WTC11 (cell line): ENCODE data around the gene UBL5. TPM values are rescaled to one million over a fixed set of nuclear protein-coding genes. Genes with fewer than 3 reads are reported as not detected.

ENCODE experiments used
- ATAC-seq: fragments of 200-7000 bp; cut with Tn5 transposase; 2 replicates; pipeline ENCODE4 v1.10.0; 2021; ENCODE audit warnings: mild to moderate bottlenecking, moderate library complexity
- CTCF ChIA-PET: fragments of 300-600 bp; sonication (Branson Sonifier 250); formaldehyde crosslinking; loops from one replicate; lab custom pipeline; 2021; ENCODE audit warnings: antibody characterized with exemption; lab: Charles Lee
- POLR2A ChIA-PET: fragments of 350-600 bp; sonication (Branson Sonifier 250); formaldehyde crosslinking; loops from one replicate; lab custom pipeline; 2021; ENCODE audit warnings: antibody characterized with exemption; lab: Charles Lee
- DNase-seq: peaks from one replicate; pipeline ENCODE4 v3.0.0; 2021; ENCODE audit warnings: low spot score
- H3K27ac Mint-ChIP-seq: 2 replicates; pipeline ENCODE4 v1.8.0; 2021; ENCODE audit warnings: mixed read lengths
- H3K27me3 Mint-ChIP-seq: 2 replicates; pipeline ENCODE4 v1.8.0; 2021; ENCODE audit warnings: low read depth, mild to moderate bottlenecking, moderate library complexity, mixed read lengths
- H3K36me3 Mint-ChIP-seq: 2 replicates; pipeline ENCODE4 v1.8.0; 2021; ENCODE audit warnings: mixed read lengths
- H3K4me1 Mint-ChIP-seq: 2 replicates; pipeline ENCODE4 v1.8.0; 2022; ENCODE audit warnings: mixed read lengths
- H3K4me3 Mint-ChIP-seq: 2 replicates; pipeline ENCODE4 v1.8.0; 2021; ENCODE audit warnings: mild to moderate bottlenecking, moderate library complexity, mixed read lengths
- H3K9me3 Mint-ChIP-seq: 2 replicates; pipeline ENCODE4 v1.8.0; 2021; ENCODE audit warnings: mixed read lengths
- ATF1 ChIP-seq: sonication (generic); formaldehyde crosslinking; IDR thresholded peaks from 2 replicates; pipeline ENCODE4 v1.8.1; 2023; ENCODE audit warnings: mild to moderate bottlenecking, moderate library complexity, missing genetic modification reagents
- CBFB ChIP-seq: sonication (generic); formaldehyde crosslinking; IDR thresholded peaks from 2 replicates; pipeline ENCODE4 v1.8.1; 2022; ENCODE audit warnings: mild to moderate bottlenecking, low read depth, missing genetic modification reagents
- CDX4 ChIP-seq: fragments of 250-450 bp; sonication (Bioruptor Pico); IDR thresholded peaks from 2 replicates; pipeline ENCODE4 v1.9.0; 2021; ENCODE audit warnings: moderate library complexity, mild to moderate bottlenecking, inconsistent platforms, borderline replicate concordance
- FOXJ3 ChIP-seq: sonication (generic); formaldehyde crosslinking; IDR thresholded peaks from 2 replicates; pipeline ENCODE4 v1.9.0; 2021; ENCODE audit warnings: missing genetic modification reagents, mild to moderate bottlenecking, borderline replicate concordance
- FOXP4 ChIP-seq: sonication (generic); formaldehyde crosslinking; IDR thresholded peaks from 2 replicates; pipeline ENCODE4 v1.8.0; 2022; ENCODE audit warnings: mild to moderate bottlenecking, missing genetic modification reagents
- GRHL2 ChIP-seq: fragments of 250-450 bp; sonication (Bioruptor Pico); IDR thresholded peaks from 2 replicates; pipeline ENCODE4 v1.8.0; 2022; ENCODE audit warnings: mild to moderate bottlenecking, moderate library complexity; ENCODE audit not compliant: insufficient replicate concordance, severe bottlenecking
- HMGA2 ChIP-seq: fragments of 250-450 bp; sonication (Bioruptor Pico); IDR thresholded peaks from 2 replicates; pipeline ENCODE4 v1.4.0; 2021; ENCODE audit warnings: mild to moderate bottlenecking, moderate library complexity
- IRF2 ChIP-seq: sonication (generic); formaldehyde crosslinking; IDR thresholded peaks from 2 replicates; pipeline ENCODE4 v1.8.0; 2022; ENCODE audit warnings: low read depth, missing genetic modification reagents, borderline replicate concordance
- JUN ChIP-seq: sonication (generic); formaldehyde crosslinking; IDR thresholded peaks from 2 replicates; pipeline ENCODE4 v1.8.0; 2023; ENCODE audit warnings: mild to moderate bottlenecking, missing genetic modification reagents
- MAX ChIP-seq: sonication (generic); formaldehyde crosslinking; IDR thresholded peaks from 2 replicates; pipeline ENCODE4 v1.8.0; 2022; ENCODE audit warnings: mild to moderate bottlenecking, missing genetic modification reagents
- RELA ChIP-seq: sonication (generic); formaldehyde crosslinking; IDR thresholded peaks from 2 replicates; pipeline ENCODE4 v1.8.1; 2022; ENCODE audit warnings: missing genetic modification reagents, mild to moderate bottlenecking, borderline replicate concordance
- SMAD4 ChIP-seq: sonication (generic); formaldehyde crosslinking; IDR thresholded peaks from 2 replicates; pipeline ENCODE4 v1.8.0; 2022; ENCODE audit warnings: mild to moderate bottlenecking, missing genetic modification reagents
- STAT6 ChIP-seq: sonication (generic); formaldehyde crosslinking; conservative IDR thresholded peaks from 2 replicates; pipeline ENCODE4 v1.8.1; 2023; ENCODE audit warnings: mild to moderate bottlenecking, low read depth, missing genetic modification reagents, moderate library complexity
- TCF7 ChIP-seq: sonication (generic); formaldehyde crosslinking; IDR thresholded peaks from 2 replicates; pipeline ENCODE4 v1.8.0; 2022; ENCODE audit warnings: mild to moderate bottlenecking, low read depth, missing genetic modification reagents, moderate library complexity
- TEAD1 ChIP-seq: sonication (generic); formaldehyde crosslinking; IDR thresholded peaks from 2 replicates; pipeline ENCODE4 v1.8.0; 2022; ENCODE audit warnings: mild to moderate bottlenecking, missing genetic modification reagents
- TEAD4 ChIP-seq: sonication (generic); formaldehyde crosslinking; IDR thresholded peaks from 2 replicates; pipeline ENCODE4 v1.8.0; 2022; ENCODE audit warnings: mild to moderate bottlenecking, missing genetic modification reagents
- ZBTB21 ChIP-seq: sonication (generic); formaldehyde crosslinking; IDR thresholded peaks from 2 replicates; pipeline ENCODE4 v1.8.1; 2023; ENCODE audit warnings: mild to moderate bottlenecking, missing genetic modification reagents, borderline replicate concordance
- ZNF512 ChIP-seq: sonication (generic); formaldehyde crosslinking; IDR thresholded peaks from 2 replicates; pipeline ENCODE4 v1.8.1; 2022; ENCODE audit warnings: missing genetic modification reagents, borderline replicate concordance
- ZNF671 ChIP-seq: fragments of 250-450 bp; sonication (Bioruptor Pico); IDR thresholded peaks from 2 replicates; pipeline ENCODE4 v1.8.0; 2021; ENCODE audit warnings: mild to moderate bottlenecking
- total RNA-seq: library from RNA; stranded (reverse); gene quantifications from 3 replicates; pipeline ENCODE4 v1.2.3, GENCODE V29; 2021

The UBL5 gene
- total RNA-seq, 1 experiment from 2014 or later, result 402 TPM

- H3K9me3 Mint-ChIP-seq, result no peaks in the 10 kb centered on the region
- DNase-seq (no peak), ATAC-seq (no peak)
- ChIA-PET CTCF (interaction anchor here (0.9 to 3.3 kb wide), 4 partner anchors 10 to 198 kb away, joined by 3 to 19 read pairs (median 5); no protein-coding TSS in a partner anchor), POLR2A (interaction anchor here (0.6 kb wide), 1 partner anchor 11 kb away, joined by 4 read pairs; no protein-coding TSS in a partner anchor)
- peaks cover 2% of the 10 kb centered on the region; the same call in 1 of the 2 replicates for H3K36me3 Mint-ChIP-seq
- H3K4me3 Mint-ChIP-seq, result no peak overlapping the region
- H3K4me1 Mint-ChIP-seq, result 0 out of 2 replicates have a peak, but pooled peaks cover 2% of the 10 kb centered on the region
- H3K27ac Mint-ChIP-seq, result peak overlapping the region; percentile 68; the same call in 1 of the 2 replicates
- TF ChIP-seq GRHL2 (CRISPR knock-in tag) (no peak), CBFB (CRISPR knock-in tag) (no peak), TEAD1 (CRISPR knock-in tag) (no peak), RELA (CRISPR knock-in tag) (no peak), ZNF512 (CRISPR knock-in tag) (no peak), ZBTB21 (CRISPR knock-in tag) (no peak), FOXP4 (CRISPR knock-in tag) (no peak), TEAD4 (no peak), TCF7 (CRISPR knock-in tag) (no peak), STAT6 (CRISPR knock-in tag) (no peak), JUN (CRISPR knock-in tag) (no peak), MAX (CRISPR knock-in tag) (no peak), ATF1 (CRISPR knock-in tag) (no peak), CDX4 (no peak), HMGA2 (CRISPR knock-in tag) (no peak), SMAD4 (CRISPR knock-in tag) (no peak), IRF2 (CRISPR knock-in tag) (no peak), FOXJ3 (CRISPR knock-in tag) (no peak), ZNF671 (CRISPR knock-in tag) (no peak)
- no peaks in the 10 kb centered on the region for H3K27me3 Mint-ChIP-seq
Measured at GRCh38 chr19:9875031-9875627, 47.4 kb downstream of the UBL5 start.
